ENCODE data around the gene NCAPG2. TPM values are rescaled to one million over a fixed set of nuclear protein-coding genes. Genes with fewer than 3 reads are reported as not detected.

The NCAPG2 gene
- total and polyA plus RNA-seq, 10 of the 15 experiments (the other 5 are each of a cell fraction or from before 2014, with no cell fraction given): 11.2 to 78.2 (median 49.2) TPM

- TF ChIP-seq, protein P1, sequence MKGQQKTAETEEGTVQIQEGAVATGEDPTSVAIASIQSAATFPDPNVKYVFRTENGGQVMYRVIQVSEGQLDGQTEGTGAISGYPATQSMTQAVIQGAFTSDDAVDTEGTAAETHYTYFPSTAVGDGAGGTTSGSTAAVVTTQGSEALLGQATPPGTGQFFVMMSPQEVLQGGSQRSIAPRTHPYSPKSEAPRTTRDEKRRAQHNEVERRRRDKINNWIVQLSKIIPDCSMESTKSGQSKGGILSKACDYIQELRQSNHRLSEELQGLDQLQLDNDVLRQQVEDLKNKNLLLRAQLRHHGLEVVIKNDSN (IDR thresholded peaks at IDR 0.05; ENCODE audit: borderline replicate concordance, extremely low read length, insufficient read depth, low read depth, low read length): no peak
- TF ChIP-seq CBX3 (IDR thresholded peaks at IDR 0.05; ENCODE audit: borderline replicate concordance, low read depth) (no peak), SMC3 (IDR thresholded peaks at IDR 0.05; ENCODE audit: borderline replicate concordance, low read length) (no peak), BCLAF1 (IDR thresholded peaks at IDR 0.05) (no peak), CHD1 (IDR thresholded peaks at IDR 0.05; ENCODE audit: low read depth, low read length) (no peak), RUNX3 (IDR thresholded peaks at IDR 0.05; ENCODE audit: low read length) (no peak)
Measured at GRCh38 chr7:158723714-158724385, 19.2 kb upstream of the NCAPG2 start (continued).

- ChIA-PET CTCF (no interaction called here), SMC1A (ENCODE audit: uncharacterized antibody, unreplicated experiment) (no interaction called here)
- DNase-seq (ENCODE audit: low read depth, low spot score): no peak
Measured at GRCh38 chr7:158723266-158723665, 18.7 kb upstream of the NCAPG2 start.

More at GRCh38 chr7:158723266-158723665, 18.7 kb upstream of the NCAPG2 start:
- ATAC-seq: no peak
- no TSS peak for BruUV-seq (replicated peaks)
- TF ChIP-seq DPF2 (IDR thresholded peaks at IDR 0.05) (no peak), IKZF1 (conservative IDR thresholded peaks at IDR 0.05) (no peak), ASH2L (IDR thresholded peaks at IDR 0.05; ENCODE audit: borderline replicate concordance, low read depth) (no peak), YBX1 (IDR thresholded peaks at IDR 0.05) (no peak), EZH2 (IDR thresholded peaks at IDR 0.05; ENCODE audit: borderline replicate concordance, control insufficient read depth, low read depth, low read length) (no peak), TAF1 (IDR thresholded peaks at IDR 0.05; ENCODE audit: borderline replicate concordance, low read depth, low read length) (no peak), SMAD1 (IDR thresholded peaks at IDR 0.05; ENCODE audit: low read depth, partially characterized antibody) (no peak), RELB (IDR thresholded peaks at IDR 0.05; ENCODE audit: low read depth) (no peak), NR2C1 (IDR thresholded peaks at IDR 0.05) (no peak)
- no peaks in the 10 kb centered on the region for H3K36me3 ChIP-seq (ENCODE audit: control insufficient read depth in 2 of 2, insufficient read depth in 2 of 2, low read length in 1 of 2)
- no peaks in the 10 kb centered on the region for H3K9me3 ChIP-seq (replicated peaks; ENCODE audit: control insufficient read depth, insufficient read depth, low read length)
- H3K4me2 ChIP-seq (ENCODE audit: control insufficient read depth, insufficient read depth): no peak overlapping the region
- no peak overlapping the region for H3K9ac ChIP-seq (ENCODE audit: control insufficient read depth, insufficient read depth, low read length)
- no peaks in the 10 kb centered on the region for H3K4me1 ChIP-seq (ENCODE audit: control insufficient read depth, insufficient read depth, low read length)
- WGBS (ENCODE audit: insufficient coverage, insufficient replicate concordance, low lambda C conversion rate, missing lambda C conversion rate): 79% methylated on average over 13 of the region's 13 CpGs
- no peaks in the 10 kb centered on the region for H4K20me1 ChIP-seq (ENCODE audit: control insufficient read depth, insufficient read depth)
- H3K79me2 ChIP-seq (ENCODE audit: control insufficient read depth, insufficient read depth, low read length): no peaks in the 10 kb centered on the region
- POLR2A ChIA-PET: interaction anchor here (1.2 kb wide), 1 partner anchor 19 kb away, joined by 3 read pairs; the partner anchor contains the start of gene NCAPG2
- H3K27ac ChIP-seq (ENCODE audit: control insufficient read depth, insufficient read depth): no peak overlapping the region
- intact Hi-C loops (cut with micrococcal nuclease; ENCODE audit: unreplicated experiment) (no loop called here), in situ Hi-C loops (cut with MboI) (no loop called here)
- no peak overlapping the region for H3K4me3 ChIP-seq
- no peak for FAIRE-seq
- no peak overlapping the region for H2AFZ ChIP-seq (ENCODE audit: control insufficient read depth, low read depth, low read length)
- RAD21 ChIA-PET (ENCODE audit: unreplicated experiment): no interaction called here
- H3K27me3 ChIP-seq (replicated peaks in 1 of 2; ENCODE audit: control insufficient read depth in 2 of 2, insufficient read depth in 2 of 2, low read length in 1 of 2): no peaks in the 10 kb centered on the region
